Left lung (tissue), 10 donors: ENCODE data around the gene ZNF282. TPM values are rescaled to one million over a fixed set of nuclear protein-coding genes. Genes with fewer than 3 reads are reported as not detected.
"Not testable (repeated sequence)": the region's sequence is repeated elsewhere in the genome, so short reads cannot be mapped to it uniquely, and the experiment has no call there.

ENCODE experiments used
- ATAC-seq: fragments of 200-7000 bp; cut with Tn5 transposase; one replicate; pipeline ENCODE4 v1.9.1; 2020; ENCODE audit warnings: moderate library complexity
- DNase-seq, 4 donors: peaks; one replicate each; pipeline ENCODE4 v3.0.0-alpha.2; 2013 to 2020
- H3K27ac ChIP-seq, 2 donors: fragments of 200-600 bp; sonication (generic) in 1 of 2; one replicate each; pipeline versions ENCODE4 v1.5.0 to v1.8.0; 2020 to 2021
- H3K27me3 ChIP-seq, 2 donors: fragments of 200-600 bp; sonication (generic) in 1 of 2; one replicate each; pipeline versions ENCODE4 v1.5.0 to v1.8.0; 2020 to 2021
- H3K36me3 ChIP-seq, 2 donors: fragments of 200-600 bp; sonication (generic) in 1 of 2; one replicate each; pipeline versions ENCODE4 v1.5.0 to v1.8.0; 2020 to 2021
- H3K4me1 ChIP-seq, 2 donors: fragments of 200-600 bp; one replicate each; pipeline ENCODE4 v1.8.0; 2021
- H3K4me3 ChIP-seq, 2 donors: fragments of 200-600 bp; sonication (generic) in 1 of 2; one replicate each; pipeline versions ENCODE4 v1.5.0 to v1.8.0; 2020 to 2021; ENCODE audit warnings: mild to moderate bottlenecking in 1 of 2
- H3K9me3 ChIP-seq, 2 donors: fragments of 200-600 bp; sonication (generic) in 1 of 2; one replicate each; pipeline versions ENCODE4 v1.5.0 to v1.8.0; 2020 to 2021
- intact Hi-C, 2 donors: fragments of 100-400 bp; cut with DNase I; formaldehyde crosslinking; loops; one replicate each; pipeline versions ENCODE4 v1.11.2 to v1.14.2; 2022
- polyA plus RNA-seq, 6 donors: library from polyadenylated mRNA; unstranded; fragments of 120-200 nt; gene quantifications; one replicate each; pipeline ENCODE4 v1.2.1, GENCODE V29; 2013; ENCODE audit not compliant: insufficient read length in 6 of 6
- total RNA-seq, 2 donors: library from RNA; stranded (reverse); fragmentation: NEBNext Ultra II Directional; extraction: Animal tissue kit (Norgen Biotek cat#: 25700); gene quantifications; one replicate each; pipeline ENCODE4 v1.2.1, GENCODE V29; 2021
- TF ChIP-seq, protein P1 (sequence below), 2 donors: fragments of 200-600 bp; sonication (generic) in 1 of 2; IDR thresholded peaks; one replicate each; pipeline versions ENCODE4 v1.5.0 to v1.8.0; 2021; ENCODE audit warnings: antibody characterized with exemption in 2 of 2
- donor health status: DM: no; HTN: yes; CAD: no.
- donor health status: DM: no; HTN: no; CAD: no.

Gene ZNF282
- total and polyA plus RNA-seq, 8 donors = 20.1 to 26.0 (median 24.0) TPM

DNA sequence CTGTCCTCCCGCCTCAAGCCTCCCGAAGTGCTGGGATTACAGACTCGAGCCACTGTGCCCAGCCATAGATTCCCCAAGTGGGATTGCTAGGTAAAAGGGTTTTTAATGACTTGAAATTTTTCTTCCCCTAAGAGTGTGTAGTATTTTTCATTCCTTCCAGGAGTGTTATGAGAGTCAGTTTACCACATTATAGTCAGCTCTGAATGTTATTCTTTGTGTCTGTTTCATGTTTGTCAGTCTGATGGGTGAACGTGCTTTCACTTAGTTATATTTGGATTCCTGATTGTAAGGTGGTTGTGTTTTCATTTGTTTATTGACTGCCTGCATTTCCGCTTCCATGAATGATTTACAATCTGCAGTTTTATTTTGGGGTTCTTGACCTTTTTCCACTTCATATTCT is 50.4 kb downstream of the ZNF282 start:
- TF ChIP-seq, protein P1, sequence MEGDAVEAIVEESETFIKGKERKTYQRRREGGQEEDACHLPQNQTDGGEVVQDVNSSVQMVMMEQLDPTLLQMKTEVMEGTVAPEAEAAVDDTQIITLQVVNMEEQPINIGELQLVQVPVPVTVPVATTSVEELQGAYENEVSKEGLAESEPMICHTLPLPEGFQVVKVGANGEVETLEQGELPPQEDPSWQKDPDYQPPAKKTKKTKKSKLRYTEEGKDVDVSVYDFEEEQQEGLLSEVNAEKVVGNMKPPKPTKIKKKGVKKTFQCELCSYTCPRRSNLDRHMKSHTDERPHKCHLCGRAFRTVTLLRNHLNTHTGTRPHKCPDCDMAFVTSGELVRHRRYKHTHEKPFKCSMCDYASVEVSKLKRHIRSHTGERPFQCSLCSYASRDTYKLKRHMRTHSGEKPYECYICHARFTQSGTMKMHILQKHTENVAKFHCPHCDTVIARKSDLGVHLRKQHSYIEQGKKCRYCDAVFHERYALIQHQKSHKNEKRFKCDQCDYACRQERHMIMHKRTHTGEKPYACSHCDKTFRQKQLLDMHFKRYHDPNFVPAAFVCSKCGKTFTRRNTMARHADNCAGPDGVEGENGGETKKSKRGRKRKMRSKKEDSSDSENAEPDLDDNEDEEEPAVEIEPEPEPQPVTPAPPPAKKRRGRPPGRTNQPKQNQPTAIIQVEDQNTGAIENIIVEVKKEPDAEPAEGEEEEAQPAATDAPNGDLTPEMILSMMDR (IDR thresholded peaks at IDR 0.05) = no peak
- H3K36me3 ChIP-seq = peaks cover 0 to 11% of the 10 kb centered on the region in 2 donors
- ATAC-seq (no peak), DNase-seq (no peak)
- no peak overlapping the region for H3K4me3 ChIP-seq
- H3K9me3 ChIP-seq = peaks cover 0 to 3% of the 10 kb centered on the region in 2 donors
- no peaks in the 10 kb centered on the region for H3K27me3 ChIP-seq
- peaks cover 4 to 7% of the 10 kb centered on the region in 2 donors for H3K4me1 ChIP-seq
- intact Hi-C loops = no loop called here
- H3K27ac ChIP-seq = no peak overlapping the region

DNA sequence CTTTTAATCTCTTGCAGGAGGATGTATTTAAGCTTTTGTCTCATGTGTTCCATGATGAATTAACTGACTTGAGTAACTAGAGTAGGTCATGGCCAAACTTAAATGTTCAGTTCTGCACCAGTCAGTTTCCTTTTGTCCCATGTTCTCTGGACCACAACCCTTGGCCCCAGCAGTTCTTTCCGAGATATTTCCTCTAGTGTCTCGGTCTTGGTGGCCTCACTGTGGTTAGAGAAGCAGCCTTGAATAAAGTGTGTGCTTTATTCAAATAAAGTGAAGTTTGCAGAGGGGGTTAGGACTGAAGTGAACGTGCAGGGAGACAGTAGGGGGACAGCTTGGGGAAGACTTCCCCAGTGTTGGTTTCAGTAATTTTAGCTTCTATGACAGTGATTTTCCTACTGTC is 53.4 kb downstream of the ZNF282 start:
- DNase-seq = no peak
- Histone ChIP-seq H3K4me1 (no peaks in the 10 kb centered on the region), H3K9me3 (no peaks in the 10 kb centered on the region), H3K27me3 (no peaks in the 10 kb centered on the region), H3K27ac (no peak overlapping the region), H3K4me3 (no peak overlapping the region), H3K36me3 (peaks cover 0 to 41% of the 10 kb centered on the region in 2 donors)
- TF ChIP-seq, protein P1 (IDR thresholded peaks at IDR 0.05) = no peak
- intact Hi-C loops = no loop called here
- no peak for ATAC-seq

DNA sequence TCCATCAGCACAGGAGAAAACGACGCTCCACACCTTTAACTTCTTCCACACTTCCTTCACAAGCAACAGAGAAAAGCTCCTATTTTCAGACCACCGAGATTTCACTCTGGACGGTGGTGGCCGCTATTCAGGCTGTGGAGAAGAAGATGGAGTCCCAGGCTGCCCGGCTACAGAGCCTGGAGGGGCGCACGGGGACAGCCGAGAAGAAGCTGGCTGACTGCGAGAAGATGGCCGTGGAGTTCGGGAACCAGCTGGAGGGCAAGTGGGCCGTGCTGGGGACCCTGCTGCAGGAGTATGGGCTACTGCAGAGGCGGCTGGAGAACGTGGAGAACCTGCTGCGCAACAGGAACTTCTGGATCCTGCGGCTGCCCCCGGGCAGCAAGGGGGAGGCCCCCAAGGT is 54.8 kb downstream of the ZNF282 start:
- intact Hi-C loops = not testable (repeated sequence)
- H3K36me3 ChIP-seq = peaks cover 0 to 55% of the 10 kb centered on the region in 2 donors

DNA sequence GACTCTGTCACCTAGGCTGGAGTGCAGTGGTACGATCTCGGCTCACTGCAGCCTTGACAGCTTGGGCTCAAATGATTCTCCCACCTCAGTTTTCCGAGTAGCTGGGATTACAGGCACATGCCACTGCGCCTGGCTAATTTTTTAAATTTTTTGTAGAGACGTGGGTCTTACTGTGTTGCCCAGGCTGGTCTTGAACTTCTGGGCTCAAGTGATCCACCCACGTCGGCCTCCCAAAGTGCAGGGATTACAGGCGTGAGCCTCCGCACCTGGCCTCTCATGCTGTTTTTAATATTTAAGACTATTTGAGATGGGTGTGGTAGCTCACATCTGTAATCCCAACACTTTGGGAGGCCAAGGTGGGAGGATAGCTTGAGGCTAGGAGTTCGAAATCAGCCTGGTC is 56.2 kb downstream of the ZNF282 start:
- H3K9me3 ChIP-seq, H3K27ac ChIP-seq, DNase-seq, H3K4me1 ChIP-seq, H3K27me3 ChIP-seq, ATAC-seq, intact Hi-C loops, H3K4me3 ChIP-seq: not testable (repeated sequence)
- peaks cover 0 to 68% of the 10 kb centered on the region in 2 donors for H3K36me3 ChIP-seq

More for the DNA sequence above, 54.8 kb downstream of the ZNF282 start:
- H3K4me1 ChIP-seq, H3K9me3 ChIP-seq, H3K4me3 ChIP-seq, H3K27ac ChIP-seq, ATAC-seq, H3K27me3 ChIP-seq: not testable (repeated sequence)
- DNase-seq = peak in 1 of 4 donors; percentile 61

DNA sequence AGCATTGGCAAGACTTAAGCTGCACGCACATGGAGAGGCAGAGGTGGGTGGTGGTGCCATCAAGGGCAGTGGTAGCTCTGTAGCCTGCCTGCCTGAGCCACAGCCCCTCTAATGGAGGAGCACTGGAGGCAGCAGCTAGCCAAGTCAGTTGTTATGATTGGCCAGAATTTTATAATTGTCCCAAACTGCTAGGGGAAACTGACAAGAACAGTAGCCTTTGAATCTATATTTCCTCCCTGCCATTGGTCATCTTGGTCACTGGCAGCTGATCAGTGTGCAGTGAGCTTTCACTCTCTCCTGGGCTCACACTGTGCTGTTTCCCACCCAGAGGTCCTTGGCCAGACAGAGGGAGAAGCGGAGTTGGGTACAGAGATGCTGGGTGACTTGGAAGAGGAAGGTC is 57.0 kb downstream of the ZNF282 start:
- H3K27me3 ChIP-seq = no peaks in the 10 kb centered on the region
- TF ChIP-seq, protein P1 (IDR thresholded peaks at IDR 0.05) = no peak
- intact Hi-C loops = no loop called here
- peaks cover 0 to 68% of the 10 kb centered on the region in 2 donors for H3K36me3 ChIP-seq
- no peak overlapping the region for H3K4me3 ChIP-seq
- DNase-seq (peak in 1 of 4 donors; percentile 22), ATAC-seq (no peak)
- H3K4me1 ChIP-seq = no peaks in the 10 kb centered on the region
- H3K27ac ChIP-seq = no peak overlapping the region
- no peaks in the 10 kb centered on the region for H3K9me3 ChIP-seq

DNA sequence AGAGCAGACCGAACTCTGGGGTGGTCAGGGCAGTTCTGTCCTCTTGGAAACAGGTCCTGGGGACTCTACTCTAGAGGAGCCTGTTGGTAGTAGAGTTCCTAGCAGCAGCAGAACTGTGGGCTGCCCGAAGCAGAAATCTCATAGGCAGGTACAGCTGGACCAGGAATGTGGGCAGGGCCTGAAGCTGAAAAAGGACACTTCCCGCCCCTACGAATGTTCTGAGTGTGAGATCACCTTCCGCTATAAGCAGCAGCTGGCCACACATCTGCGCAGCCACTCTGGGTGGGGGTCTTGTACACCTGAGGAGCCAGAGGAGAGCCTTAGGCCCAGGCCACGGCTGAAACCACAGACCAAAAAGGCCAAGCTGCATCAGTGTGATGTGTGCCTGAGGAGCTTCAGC is 58.3 kb downstream of the ZNF282 start:
- TF ChIP-seq, protein P1 (IDR thresholded peaks at IDR 0.05) = no peak
- no peaks in the 10 kb centered on the region for H3K9me3 ChIP-seq
- DNase-seq (no peak), ATAC-seq (no peak)
- intact Hi-C loops = no loop called here
- H3K4me3 ChIP-seq = no peak overlapping the region
- H3K36me3 ChIP-seq = peaks cover 0 to 68% of the 10 kb centered on the region in 2 donors
- no peaks in the 10 kb centered on the region for H3K27me3 ChIP-seq
- no peaks in the 10 kb centered on the region for H3K4me1 ChIP-seq
- no peak overlapping the region for H3K27ac ChIP-seq
